GM10248 (cell line): ENCODE results near the gene MYO16.

ENCODE experiments used
- CTCF ChIA-PET: fragments of 300-600 bp; sonication (Branson Sonifier 250); formaldehyde crosslinking; extraction: SDS; loops from one replicate; lab custom pipeline; 2021; ENCODE audit warnings: antibody characterized with exemption; lab: Yijun Ruan, JAX
- POLR2A ChIA-PET: fragments of 350-650 bp; sonication (Branson Sonifier 250); formaldehyde crosslinking; extraction: SDS; loops from one replicate; lab custom pipeline; 2020; ENCODE audit warnings: antibody characterized with exemption; lab: Yijun Ruan, JAX
- DNase-seq: peaks from one replicate; pipeline ENCODE4 v3.0.0; 2012; ENCODE audit errors: extremely low spot score
- TF ChIP-seq, protein P1 (sequence below): IDR thresholded peaks from 2 replicates; pipeline ENCODE4 v1.5.1; 2012; ENCODE audit warnings: mild to moderate bottlenecking, low read depth; ENCODE audit errors: extremely low read depth, missing control alignments, control extremely low read depth

MYO16 gene

DNA sequence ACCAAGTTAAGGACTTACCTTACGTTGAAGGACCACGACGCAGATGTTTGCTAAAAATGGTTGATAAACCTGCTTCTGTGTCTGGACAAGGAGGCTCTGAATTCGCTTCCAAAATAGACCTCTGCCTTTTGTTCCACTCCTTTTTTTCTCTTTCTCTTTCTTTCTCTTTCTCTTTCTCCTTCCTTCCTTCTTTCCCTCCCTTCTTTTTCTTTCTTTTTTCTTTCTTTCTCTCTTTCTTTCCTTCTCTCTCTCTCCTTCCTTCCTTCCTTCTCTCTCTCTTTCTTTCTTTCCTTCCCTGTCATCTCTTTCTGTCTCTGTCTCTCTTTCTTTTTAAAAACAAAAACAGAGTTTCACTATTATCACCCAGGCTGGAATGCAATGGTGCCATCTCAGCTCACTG, 290.7 kb downstream of the MYO16 start:
- TF ChIP-seq, protein P1, sequence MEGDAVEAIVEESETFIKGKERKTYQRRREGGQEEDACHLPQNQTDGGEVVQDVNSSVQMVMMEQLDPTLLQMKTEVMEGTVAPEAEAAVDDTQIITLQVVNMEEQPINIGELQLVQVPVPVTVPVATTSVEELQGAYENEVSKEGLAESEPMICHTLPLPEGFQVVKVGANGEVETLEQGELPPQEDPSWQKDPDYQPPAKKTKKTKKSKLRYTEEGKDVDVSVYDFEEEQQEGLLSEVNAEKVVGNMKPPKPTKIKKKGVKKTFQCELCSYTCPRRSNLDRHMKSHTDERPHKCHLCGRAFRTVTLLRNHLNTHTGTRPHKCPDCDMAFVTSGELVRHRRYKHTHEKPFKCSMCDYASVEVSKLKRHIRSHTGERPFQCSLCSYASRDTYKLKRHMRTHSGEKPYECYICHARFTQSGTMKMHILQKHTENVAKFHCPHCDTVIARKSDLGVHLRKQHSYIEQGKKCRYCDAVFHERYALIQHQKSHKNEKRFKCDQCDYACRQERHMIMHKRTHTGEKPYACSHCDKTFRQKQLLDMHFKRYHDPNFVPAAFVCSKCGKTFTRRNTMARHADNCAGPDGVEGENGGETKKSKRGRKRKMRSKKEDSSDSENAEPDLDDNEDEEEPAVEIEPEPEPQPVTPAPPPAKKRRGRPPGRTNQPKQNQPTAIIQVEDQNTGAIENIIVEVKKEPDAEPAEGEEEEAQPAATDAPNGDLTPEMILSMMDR: no peak
- ChIA-PET POLR2A (no interaction called here), CTCF (no interaction called here)
- no peak for DNase-seq

DNA sequence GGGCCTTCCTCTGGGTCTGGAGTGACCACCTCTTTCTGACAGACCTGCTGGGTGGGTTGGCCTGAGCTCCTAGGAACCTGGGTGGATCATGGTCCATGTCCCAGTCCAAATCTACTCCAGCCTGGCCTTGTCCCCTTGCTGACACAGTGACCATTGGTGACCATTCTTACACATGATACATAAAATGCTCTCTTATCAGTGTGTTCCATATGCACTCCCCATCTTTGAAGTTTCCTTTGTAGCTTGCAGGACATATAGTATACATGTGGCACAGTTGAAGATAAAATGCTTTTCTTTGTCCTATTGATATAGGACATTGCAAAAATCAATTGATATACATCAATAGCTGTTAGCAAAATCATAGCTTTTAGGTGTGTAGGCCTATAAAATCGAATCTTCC, 291.8 kb downstream of the MYO16 start:
- TF ChIP-seq, protein P1: no peak
- POLR2A ChIA-PET: no interaction called here
- CTCF ChIA-PET: no interaction called here
- DNase-seq: no peak

DNA sequence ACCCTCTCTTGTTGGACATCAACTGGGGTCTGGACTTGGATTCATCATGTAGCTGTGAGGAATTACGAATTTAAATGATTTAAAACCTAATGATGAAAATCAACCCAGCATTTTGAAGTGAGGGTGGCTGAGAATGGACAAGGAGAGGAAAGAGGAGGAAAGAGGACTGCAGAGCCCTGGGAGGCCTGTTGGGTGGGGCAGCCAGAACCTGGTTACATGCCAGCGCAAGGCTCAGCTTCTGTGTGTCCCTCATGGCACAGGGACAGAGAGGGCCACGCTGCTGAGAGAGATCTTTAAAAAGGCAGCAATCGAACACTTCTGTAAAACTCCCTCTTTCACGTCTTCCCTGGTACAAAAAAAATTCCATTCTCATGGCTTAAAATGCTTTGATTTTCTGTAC, 292.7 kb downstream of the MYO16 start:
- ChIA-PET POLR2A (no interaction called here), CTCF (no interaction called here)
- TF ChIP-seq, protein P1: no peak

DNA sequence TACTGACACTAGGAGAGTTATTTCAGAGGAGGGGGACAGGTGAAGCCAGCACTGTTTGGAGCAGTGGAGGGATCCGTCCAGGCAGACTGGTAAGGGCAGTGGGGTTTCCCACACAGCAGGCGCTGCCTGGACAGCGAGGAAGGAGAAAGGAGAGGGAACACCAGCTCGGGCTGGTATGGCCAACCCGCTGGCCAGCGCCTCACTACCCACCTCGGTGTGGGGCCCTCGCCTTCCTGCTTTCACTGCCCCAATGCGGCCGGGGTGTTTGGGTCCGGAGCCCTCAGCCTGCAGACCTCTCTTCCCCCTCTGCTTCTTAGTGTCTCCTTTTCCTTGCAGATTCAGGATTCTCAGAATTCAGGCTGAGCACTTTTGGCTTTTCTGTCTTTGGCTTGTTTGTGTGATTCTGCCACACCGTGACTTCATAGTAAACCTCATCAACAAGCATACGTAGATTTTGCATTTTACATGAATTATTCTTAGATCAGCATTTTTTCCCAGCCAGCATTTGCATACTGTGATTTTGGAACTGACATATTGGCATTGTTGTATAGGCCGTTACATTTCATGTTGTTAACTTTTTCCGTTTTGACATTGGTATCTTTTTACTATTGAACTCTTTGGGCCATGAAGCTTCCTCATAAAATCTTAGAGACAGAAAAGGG, 294.1 kb downstream of the MYO16 start:
- no peak for DNase-seq
- ChIA-PET CTCF (interaction anchor here (1.0 kb wide), 1 partner anchor 28 kb away, joined by 3 read pairs; no protein-coding TSS in a partner anchor), POLR2A (no interaction called here)
- TF ChIP-seq, protein P1: no peak

More for the DNA sequence above, 292.7 kb downstream of the MYO16 start:
- DNase-seq: no peak

DNA sequence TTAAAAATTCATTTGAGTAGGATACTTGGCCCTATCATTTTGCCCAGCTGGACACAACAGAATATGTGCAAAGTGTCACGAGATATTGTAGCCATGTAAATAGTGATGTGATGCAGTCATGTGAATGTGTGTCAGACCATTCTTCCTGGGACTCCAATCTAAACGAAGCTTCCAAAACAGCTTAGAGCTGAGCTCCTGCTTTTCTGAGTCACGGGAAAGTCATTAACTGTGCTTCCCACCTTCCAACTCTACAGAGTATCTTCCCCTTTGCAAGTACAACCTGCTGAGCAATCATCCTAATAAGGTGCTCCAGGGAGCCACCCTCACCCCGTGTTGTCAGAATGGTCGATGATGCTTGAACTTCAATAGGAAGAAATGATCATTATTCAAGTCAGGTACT, 294.7 kb downstream of the MYO16 start:
- no peak for DNase-seq
- ChIA-PET CTCF (no interaction called here), POLR2A (no interaction called here)
- TF ChIP-seq, protein P1: no peak

DNA sequence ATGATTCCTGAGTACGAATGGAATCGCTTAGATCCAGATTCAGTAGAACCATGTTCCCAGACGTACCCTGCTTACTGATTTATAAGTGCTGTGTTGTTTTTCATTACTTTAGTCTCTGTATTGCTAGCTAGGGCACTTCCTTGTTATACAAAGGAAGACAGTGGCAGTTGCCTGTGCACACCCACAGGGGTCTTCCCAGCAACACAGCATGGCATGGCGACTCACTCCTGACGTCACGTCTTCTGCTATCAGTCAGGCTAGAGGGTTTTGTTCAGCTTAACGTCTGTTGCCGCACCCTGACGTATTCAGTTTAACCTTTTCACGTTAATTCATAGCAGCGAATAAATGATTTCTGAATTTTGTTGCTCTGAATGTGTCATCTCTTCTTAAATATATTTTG, 295.1 kb downstream of the MYO16 start:
- CTCF ChIA-PET: no interaction called here
- TF ChIP-seq, protein P1: no peak
- POLR2A ChIA-PET: no interaction called here
- no peak for DNase-seq
